NCI-H2227 treated with DMSO at 0.1 percent for 48 hours (cell line): ENCODE results near the gene RNLS.
"Not testable (repeated sequence)": the region's sequence is repeated elsewhere in the genome, so short reads cannot be mapped to it uniquely, and the experiment has no call there.

Source experiments
- DNase-seq: peaks from one replicate; lab custom pipeline; 2025; lab: John Stamatoyannopoulos, UW

The RNLS gene

GRCh38 chr10:88522715-88523114 is 60.4 kb downstream of the RNLS start:
- no peak for DNase-seq

DNA sequence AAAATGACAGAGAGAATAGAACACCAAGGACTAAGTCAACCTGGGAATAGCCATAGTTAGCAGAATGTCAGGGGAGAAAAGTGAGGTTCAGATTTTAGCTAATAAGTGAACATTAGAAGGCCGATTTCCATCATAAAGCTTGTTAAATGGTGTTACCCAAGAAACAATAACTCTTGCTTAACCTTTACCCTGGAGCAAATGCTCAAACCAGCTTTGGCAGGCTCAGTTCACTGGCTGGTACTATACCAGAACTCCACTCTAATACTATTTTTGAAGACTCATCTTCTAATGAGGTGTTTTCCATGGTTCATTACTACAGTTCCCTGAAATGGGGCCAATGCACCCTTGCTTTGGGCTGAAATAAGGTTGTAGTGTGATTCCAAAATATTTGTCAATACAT is 61.3 kb downstream of the RNLS start:
- DNase-seq, result no peak

- DNase-seq, result no peak
These were observed 67.9 kb downstream of the RNLS start for GRCh38 chr10:88515235-88515634.

DNA sequence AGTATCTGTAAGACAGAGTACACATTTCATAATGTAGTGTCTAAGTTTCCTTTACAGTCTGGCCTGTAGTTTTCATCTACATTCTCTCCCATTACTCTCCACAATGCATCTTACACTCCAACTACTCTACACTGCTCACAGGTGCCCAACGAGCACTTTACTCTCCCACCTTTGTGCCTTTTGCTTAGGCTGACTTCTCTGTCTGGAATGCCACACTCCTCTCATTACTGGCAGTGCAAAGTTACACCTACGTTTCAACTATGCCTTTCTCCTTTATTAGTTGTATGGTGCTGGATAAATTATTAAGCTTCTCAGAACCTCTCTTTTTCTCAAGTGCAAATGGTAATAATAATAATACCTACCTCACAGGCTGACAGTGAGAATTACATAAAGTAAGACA is 70.5 kb downstream of the RNLS start:
- no peak for DNase-seq

- no peak for DNase-seq
These were observed 74.3 kb downstream of the RNLS start for GRCh38 chr10:88508796-88509195.

DNA sequence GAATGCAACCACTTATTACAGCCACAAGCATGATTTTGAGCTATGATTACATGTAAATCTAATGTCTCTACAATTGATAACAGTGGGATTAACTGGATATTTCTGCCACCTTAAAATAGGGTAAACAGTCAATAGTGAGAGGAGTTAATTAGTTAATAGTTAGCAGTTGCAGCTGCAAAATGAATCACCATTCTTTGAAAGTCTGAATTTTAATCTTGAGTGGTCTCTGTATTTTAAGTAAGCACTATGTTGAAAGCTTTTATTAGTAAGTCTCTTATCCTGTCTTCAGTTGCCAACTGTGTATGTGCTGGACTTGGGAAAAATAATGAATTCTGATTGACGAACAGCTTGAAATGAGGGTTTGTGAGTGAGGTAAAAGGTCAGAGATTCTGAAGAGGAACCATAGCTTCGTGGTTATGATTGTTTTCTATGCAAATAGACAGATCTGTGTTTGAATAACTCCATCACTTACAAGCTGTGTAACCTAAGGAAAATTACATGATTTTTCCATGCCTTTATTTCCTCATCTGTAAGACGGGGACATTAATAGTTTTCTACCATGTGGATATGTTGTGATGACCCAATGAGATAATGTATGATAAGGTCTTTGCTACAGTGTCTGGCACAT is 75.2 kb downstream of the RNLS start:
- DNase-seq, result no peak

GRCh38 chr10:88507404-88507803 is 75.7 kb downstream of the RNLS start:
- DNase-seq, result no peak

- no peak for DNase-seq
These were observed 77.4 kb downstream of the RNLS start for GRCh38 chr10:88505680-88506215.

DNA sequence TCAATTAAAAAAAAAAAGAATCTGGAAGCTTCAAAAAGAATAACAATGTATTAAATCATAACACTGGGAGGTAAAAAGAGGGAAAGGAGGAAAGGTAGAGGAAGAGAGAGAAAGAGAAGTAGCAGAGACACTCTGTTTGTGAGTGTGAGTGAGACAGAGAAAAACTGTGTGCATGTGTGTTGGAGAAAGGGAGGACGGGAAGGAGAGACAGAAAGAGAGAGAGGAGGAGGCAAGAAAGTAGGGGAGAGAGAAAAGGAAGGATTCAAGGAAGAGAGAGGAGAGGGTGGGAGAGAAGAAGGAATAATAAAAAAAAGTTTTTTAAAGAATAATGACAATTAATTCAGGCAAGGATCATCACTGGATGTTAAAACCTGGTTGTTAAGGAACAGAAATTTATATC is 77.9 kb downstream of the RNLS start:
- DNase-seq, result no peak

DNA sequence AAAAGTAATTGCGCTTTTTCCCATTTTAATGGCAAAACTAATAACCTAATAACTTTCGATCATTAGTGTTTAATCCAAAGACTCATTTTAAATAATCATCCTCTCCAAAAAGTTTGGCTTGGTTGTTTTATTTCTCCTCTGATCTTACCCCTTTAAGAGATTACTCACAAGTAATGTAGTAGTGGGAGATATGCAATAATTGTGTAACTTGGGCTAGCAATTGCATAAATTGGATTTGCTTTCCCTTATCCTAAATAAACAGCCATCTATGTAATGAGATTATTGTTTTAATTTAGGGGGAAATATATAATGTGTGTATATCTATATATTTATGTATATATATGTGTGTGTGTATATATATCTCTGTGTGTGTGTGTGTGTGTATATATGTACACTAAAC is 82.5 kb downstream of the RNLS start:
- DNase-seq, result no peak

- no peak for DNase-seq
These were observed 83.3 kb downstream of the RNLS start for GRCh38 chr10:88499569-88500470.

DNA sequence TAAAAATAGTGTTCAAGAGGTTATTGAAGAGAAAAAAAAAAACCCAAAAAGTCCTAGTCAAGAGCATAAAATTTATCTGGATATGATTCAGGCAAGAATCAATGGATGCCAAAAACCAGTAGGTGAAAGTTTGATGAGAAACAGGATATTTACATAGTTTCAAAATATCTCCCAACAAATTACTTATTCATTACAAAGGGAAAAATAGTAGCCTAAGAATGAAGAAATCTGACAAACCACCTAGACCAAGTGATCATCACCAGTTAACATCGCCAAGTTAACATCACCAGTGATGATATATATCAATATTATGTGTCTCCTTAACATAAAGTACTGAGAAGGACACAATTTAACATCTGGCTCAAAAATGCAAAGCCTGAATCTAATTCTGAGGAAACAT is 85.2 kb downstream of the RNLS start:
- no peak for DNase-seq

GRCh38 chr10:88494537-88494936 is 88.6 kb downstream of the RNLS start:
- no peak for DNase-seq

DNA sequence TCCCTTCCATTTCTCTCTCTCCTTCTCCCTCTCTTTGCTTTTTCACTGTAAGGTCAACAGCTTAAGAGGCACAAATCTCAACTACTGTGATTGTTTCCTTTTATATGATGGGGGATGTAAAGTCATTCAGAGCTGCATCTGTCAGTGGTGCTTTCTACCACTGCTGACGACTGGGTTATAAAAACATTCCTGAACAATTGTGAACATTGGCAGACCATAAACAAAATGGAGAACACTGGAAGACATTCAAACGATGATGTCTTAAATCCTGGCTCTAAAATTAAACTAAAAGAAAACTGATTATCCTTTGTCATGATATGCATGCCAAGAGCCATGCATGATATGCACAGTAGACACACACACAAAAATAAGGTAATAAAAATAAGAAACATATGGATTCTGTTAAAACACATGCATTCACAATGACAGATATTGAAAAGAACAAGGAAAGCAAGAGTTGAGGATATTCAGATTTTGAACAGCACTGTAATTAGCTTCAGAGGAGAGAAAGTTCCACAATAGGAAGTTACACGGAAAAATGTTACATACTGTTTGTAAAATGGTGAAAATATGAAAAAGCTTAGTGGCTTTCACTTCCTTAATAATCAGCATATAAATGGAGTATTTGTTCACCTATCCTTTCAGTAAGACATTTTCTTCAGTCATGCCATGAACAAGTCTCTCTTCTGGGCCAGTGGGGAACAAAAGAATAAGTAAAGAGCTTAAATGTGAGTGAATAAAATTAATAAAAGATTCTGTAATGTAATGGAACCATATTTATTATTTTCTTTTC is 89.2 kb downstream of the RNLS start:
- peak; percentile 6 for DNase-seq

- no peak for DNase-seq
These were observed 91.8 kb downstream of the RNLS start for GRCh38 chr10:88491314-88491713.

DNA sequence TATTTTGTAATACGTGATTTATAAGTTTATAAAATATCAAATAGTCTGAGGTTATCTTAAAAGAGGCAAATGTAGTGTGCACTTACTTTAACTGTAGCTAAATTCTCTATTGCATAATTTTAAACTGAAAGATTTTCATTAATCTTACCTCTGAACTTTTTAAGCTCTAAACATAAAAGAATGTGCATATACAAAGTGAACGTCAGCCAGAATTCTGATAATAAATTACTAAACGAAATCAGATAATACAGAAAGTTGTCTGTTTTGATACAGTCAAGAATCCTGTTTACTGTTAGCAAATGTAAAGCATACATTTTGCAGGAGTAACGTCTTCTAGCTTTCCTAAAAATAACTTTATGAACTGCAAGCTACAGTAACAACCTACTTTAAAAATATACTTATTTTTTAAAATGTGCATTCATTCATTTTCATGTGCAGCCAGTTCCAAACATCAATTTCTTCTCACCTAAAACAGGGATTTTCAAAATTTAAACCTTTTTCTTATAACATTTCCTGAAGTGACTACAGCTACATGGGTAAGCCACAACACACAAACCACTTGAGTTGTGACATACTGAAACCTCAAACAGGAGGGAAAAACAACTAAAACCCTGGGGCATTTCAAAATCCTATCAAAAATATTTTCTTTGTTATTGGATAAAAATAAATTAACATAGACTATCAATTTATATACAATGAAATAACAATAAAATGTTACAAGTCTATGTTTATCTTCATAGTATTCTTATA is 92.7 kb downstream of the RNLS start:
- DNase-seq, result no peak

DNA sequence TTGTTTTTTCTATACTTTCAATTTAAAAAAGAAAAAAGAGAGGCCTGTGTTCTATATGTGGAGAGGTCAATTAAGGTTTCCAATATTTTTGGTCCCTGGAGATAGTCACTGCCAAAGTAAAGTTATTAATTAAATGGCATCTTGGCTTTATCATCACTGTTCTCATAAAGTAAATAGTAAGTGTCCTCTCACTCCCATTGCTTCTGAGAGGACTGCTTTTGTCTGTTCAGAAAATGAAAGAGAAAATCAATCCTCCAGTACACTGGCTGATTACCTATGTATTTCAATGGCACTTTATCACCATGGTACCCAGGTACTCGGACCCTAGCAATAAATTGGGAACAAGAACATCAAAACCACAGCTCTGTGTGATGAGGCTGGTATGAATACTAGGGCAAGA is 94.0 kb downstream of the RNLS start:
- DNase-seq, result no peak

DNA sequence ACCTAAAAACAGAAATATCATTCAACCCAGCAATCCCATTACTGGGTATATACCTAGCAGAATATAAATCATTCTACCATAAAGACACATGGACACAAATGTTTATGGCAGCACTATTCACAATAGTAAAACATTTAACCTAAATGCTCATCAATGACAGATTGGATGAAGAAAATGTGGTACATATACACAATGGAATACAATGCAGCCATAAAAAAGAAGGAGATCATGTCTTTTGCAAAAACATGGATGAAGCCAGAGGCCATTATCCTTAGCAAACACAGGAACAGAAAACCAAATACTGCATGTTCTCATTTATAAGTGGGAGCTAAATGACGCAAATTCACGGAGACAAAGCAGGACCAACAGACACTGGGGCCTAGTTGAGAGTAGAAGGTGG is 96.3 kb downstream of the RNLS start:
- not testable (repeated sequence) for DNase-seq

GRCh38 chr10:88482220-88482619 is 100.9 kb downstream of the RNLS start:
- no peak for DNase-seq

DNA sequence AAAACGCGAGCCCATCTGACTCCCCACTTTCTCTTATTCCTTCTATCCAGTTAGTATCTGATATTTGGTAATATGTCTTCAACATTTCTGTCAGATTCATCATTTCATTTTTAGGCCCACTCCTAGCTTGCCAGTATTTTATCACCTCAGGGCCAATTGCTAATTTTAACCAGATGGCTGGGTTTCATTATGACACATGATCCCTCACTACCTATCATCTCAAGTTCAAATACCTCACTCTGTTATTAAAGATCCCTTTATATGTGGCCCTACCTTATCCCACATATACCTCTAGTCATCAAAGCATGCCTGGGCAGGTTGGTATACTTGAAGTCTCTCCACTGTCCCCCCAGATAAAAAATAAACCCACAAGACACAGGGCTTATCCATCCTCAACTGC is 104.9 kb downstream of the RNLS start:
- DNase-seq, result no peak

GRCh38 chr10:88477343-88478085 is 105.6 kb downstream of the RNLS start:
- no peak for DNase-seq
